ENCODE data around the gene AGTRAP.
A peak's percentile ranks its signal among the peaks of the same experiment; 100 is the strongest.

AGTRAP gene

DNA sequence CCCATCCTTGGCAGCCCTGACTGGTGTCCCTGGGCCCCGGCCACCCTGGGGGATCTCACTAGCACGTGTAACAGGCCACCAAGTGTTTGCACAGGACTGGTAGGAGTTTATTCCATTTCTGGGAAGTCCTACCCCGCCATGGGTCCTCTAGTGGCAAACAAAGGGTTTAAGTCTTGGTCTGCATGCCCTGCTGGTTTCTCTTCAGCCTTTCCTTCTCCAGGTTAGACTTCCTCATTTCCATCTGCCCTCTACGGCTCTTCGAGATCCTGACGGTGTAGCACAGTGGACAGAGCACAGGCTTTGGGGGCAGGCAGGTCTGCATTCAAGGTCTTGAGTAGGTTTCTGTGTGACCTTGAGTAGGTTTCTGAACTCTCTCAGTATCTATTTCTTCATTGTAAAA, 2.8 kb downstream of the AGTRAP start:
- Histone ChIP-seq H3K4me1 (ENCODE audit: control insufficient read depth, insufficient read depth, low read length) (peaks cover 3% of the 10 kb centered on the region; the same call in 1 of the 2 replicates), H3K4me3 (ENCODE audit: low read depth, low read length) (no peak overlapping the region), H3K9me3 (ENCODE audit: control insufficient read depth, insufficient read depth, low read depth, low read length) (no peaks in the 10 kb centered on the region), H3K36me3 (ENCODE audit: control insufficient read depth in 2 of 2, insufficient read depth in 1 of 2, low read length in 2 of 2) (no peaks in the 10 kb centered on the region), H3K27ac (ENCODE audit: extremely low read depth, low read depth, low read length) (no peak overlapping the region)
- TF ChIP-seq GLIS1 (tag by site-specific recombination; IDR thresholded peaks at IDR 0.05) (0 out of 2 replicates have a peak, but pooled peaks have one; percentile 16), SALL2 (tag by site-specific recombination; IDR thresholded peaks at IDR 0.05; ENCODE audit: borderline replicate concordance) (no peak), ZNF707 (tag by site-specific recombination; IDR thresholded peaks at IDR 0.05) (no peak), ZNF23 (tag by site-specific recombination; IDR thresholded peaks at IDR 0.05; ENCODE audit: borderline replicate concordance) (no peak), KLF1 (tag by site-specific recombination; IDR thresholded peaks at IDR 0.05) (no peak), ZBTB20 (tag by site-specific recombination; IDR thresholded peaks at IDR 0.05) (no peak)
- TF ChIP-seq, protein P1, sequence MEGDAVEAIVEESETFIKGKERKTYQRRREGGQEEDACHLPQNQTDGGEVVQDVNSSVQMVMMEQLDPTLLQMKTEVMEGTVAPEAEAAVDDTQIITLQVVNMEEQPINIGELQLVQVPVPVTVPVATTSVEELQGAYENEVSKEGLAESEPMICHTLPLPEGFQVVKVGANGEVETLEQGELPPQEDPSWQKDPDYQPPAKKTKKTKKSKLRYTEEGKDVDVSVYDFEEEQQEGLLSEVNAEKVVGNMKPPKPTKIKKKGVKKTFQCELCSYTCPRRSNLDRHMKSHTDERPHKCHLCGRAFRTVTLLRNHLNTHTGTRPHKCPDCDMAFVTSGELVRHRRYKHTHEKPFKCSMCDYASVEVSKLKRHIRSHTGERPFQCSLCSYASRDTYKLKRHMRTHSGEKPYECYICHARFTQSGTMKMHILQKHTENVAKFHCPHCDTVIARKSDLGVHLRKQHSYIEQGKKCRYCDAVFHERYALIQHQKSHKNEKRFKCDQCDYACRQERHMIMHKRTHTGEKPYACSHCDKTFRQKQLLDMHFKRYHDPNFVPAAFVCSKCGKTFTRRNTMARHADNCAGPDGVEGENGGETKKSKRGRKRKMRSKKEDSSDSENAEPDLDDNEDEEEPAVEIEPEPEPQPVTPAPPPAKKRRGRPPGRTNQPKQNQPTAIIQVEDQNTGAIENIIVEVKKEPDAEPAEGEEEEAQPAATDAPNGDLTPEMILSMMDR (tag by site-specific recombination; IDR thresholded peaks at IDR 0.05), result peak; percentile 9; the same call in 1 of the 2 replicates
- ChIA-PET POLR2A (no interaction called here), CTCF (no interaction called here)

DNA sequence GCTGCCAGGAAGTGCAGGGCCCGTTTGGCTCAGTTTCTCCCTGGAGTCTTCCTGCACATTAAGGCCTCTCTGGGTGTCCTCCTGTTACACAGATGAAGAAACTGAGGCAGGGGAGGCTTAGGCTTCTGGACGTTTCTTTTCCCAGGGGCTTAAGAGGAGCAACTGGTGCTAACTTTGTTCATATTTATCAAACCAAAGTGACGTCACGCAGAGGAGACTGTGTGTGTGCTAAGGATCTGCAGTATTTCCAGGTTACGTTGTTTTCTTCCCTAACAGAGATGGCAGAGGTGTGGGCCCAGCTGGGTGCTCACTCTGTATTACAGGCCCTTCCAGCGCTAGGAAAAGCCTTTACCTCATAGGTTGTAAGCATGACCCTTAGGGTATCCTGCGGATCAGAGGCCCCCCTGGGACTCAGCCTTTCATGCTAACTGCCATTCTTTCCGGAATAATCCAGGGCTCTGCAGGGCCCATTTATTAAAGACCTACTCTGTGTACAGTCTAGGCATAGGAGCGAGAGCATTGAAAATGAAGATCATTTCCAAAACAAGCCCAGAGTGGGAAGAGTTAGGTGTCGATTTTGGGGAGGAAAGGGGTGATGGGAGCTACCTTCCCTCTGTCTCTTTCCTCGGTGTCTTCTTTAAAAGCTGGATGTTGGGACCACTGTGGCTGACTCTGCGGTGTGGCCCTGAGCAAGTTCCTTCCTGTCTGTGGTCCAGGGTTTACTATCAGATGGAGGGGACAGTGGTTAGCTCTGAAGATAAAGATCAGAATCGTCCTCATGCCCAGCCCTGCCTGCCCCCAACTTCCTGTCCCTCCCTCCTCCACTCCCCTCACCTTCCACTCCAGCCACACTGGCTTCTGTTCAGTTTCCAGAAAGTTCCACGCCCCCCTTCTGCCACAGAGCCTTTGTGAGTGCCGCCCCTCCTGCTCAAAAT, 4.6 kb downstream of the AGTRAP start:
- peaks cover 3% of the 10 kb centered on the region; the same call in 1 of the 2 replicates for H3K4me1 ChIP-seq (ENCODE audit: control insufficient read depth, insufficient read depth, low read length)
- H3K4me3 ChIP-seq (ENCODE audit: low read depth, low read length), result no peak overlapping the region
- H3K27ac ChIP-seq (ENCODE audit: extremely low read depth, low read depth, low read length), result no peak overlapping the region
- ChIA-PET CTCF (interaction anchor here (0.6 to 1.7 kb wide), 4 partner anchors 21 to 420 kb away, joined by 3 to 4 read pairs (median 4); no protein-coding TSS in a partner anchor), POLR2A (no interaction called here)
- H3K36me3 ChIP-seq (ENCODE audit: control insufficient read depth in 2 of 2, insufficient read depth in 1 of 2, low read length in 2 of 2), result peaks cover 0 to 2% of the 10 kb centered on the region in 2 experiments; a peak in 1 of 3 replicates
- no peaks in the 10 kb centered on the region for H3K9me3 ChIP-seq (ENCODE audit: control insufficient read depth, insufficient read depth, low read depth, low read length)
- TF ChIP-seq SCRT2 (tag by site-specific recombination; IDR thresholded peaks at IDR 0.05) (peak; percentile 40; the same call in 1 of the 2 replicates), ZIC2 (tag by site-specific recombination; IDR thresholded peaks at IDR 0.05) (peak; percentile 30; the same call in 1 of the 2 replicates)
- TF ChIP-seq, protein P2, sequence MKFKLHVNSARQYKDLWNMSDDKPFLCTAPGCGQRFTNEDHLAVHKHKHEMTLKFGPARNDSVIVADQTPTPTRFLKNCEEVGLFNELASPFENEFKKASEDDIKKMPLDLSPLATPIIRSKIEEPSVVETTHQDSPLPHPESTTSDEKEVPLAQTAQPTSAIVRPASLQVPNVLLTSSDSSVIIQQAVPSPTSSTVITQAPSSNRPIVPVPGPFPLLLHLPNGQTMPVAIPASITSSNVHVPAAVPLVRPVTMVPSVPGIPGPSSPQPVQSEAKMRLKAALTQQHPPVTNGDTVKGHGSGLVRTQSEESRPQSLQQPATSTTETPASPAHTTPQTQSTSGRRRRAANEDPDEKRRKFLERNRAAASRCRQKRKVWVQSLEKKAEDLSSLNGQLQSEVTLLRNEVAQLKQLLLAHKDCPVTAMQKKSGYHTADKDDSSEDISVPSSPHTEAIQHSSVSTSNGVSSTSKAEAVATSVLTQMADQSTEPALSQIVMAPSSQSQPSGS (tag by site-specific recombination; IDR thresholded peaks at IDR 0.05; ENCODE audit: low read depth), result peak; percentile 38; the same call in 1 of the 2 replicates
- TF ChIP-seq, protein P3, sequence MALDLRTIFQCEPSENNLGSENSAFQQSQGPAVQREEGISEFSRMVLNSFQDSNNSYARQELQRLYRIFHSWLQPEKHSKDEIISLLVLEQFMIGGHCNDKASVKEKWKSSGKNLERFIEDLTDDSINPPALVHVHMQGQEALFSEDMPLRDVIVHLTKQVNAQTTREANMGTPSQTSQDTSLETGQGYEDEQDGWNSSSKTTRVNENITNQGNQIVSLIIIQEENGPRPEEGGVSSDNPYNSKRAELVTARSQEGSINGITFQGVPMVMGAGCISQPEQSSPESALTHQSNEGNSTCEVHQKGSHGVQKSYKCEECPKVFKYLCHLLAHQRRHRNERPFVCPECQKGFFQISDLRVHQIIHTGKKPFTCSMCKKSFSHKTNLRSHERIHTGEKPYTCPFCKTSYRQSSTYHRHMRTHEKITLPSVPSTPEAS (tag by site-specific recombination; IDR thresholded peaks at IDR 0.05), result no peak

DNA sequence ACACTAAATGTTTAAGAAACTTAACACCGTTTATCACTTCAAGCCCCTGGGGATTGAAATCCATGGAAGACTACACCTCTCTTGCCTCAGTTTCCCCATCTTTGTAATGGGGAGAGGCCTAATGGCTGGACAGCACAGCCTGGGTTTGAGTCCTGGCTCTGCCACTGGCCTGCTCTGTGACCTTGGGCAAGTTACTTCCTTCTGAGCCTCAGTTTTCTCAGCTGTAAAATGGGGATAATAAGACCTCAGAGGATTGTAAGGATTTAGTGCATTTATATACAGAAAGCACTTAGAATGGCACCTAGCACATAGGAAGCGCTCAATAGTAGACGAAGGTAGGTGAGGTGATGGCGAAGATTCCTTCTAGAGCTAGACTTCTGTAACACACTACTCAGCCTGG, 5.5 kb downstream of the AGTRAP start:
- Histone ChIP-seq H3K4me3 (ENCODE audit: low read depth, low read length) (no peak overlapping the region), H3K27ac (ENCODE audit: extremely low read depth, low read depth, low read length) (no peak overlapping the region), H3K36me3 (ENCODE audit: control insufficient read depth in 2 of 2, insufficient read depth in 1 of 2, low read length in 2 of 2) (peaks cover 0 to 12% of the 10 kb centered on the region in 2 experiments; a peak in 1 of 3 replicates), H3K4me1 (ENCODE audit: control insufficient read depth, insufficient read depth, low read length) (peaks cover 3% of the 10 kb centered on the region; the same call in 1 of the 2 replicates), H3K9me3 (ENCODE audit: control insufficient read depth, insufficient read depth, low read depth, low read length) (no peaks in the 10 kb centered on the region)
- ChIA-PET POLR2A (no interaction called here), CTCF (interaction anchor here (0.6 to 1.7 kb wide), 3 partner anchors 21 to 90 kb away, joined by 3 to 4 read pairs (median 3); no protein-coding TSS in a partner anchor)
- no peak for TF ChIP-seq ZNF140 (tag by site-specific recombination; IDR thresholded peaks at IDR 0.05)
- no peak for TF ChIP-seq ZNF169 (tag by site-specific recombination; IDR thresholded peaks at IDR 0.05)
- no peak for TF ChIP-seq ZNF48 (tag by site-specific recombination; IDR thresholded peaks at IDR 0.05)
- TF ChIP-seq ZNF626 (tag by site-specific recombination; IDR thresholded peaks at IDR 0.05), result no peak
- TF ChIP-seq, protein P4, sequence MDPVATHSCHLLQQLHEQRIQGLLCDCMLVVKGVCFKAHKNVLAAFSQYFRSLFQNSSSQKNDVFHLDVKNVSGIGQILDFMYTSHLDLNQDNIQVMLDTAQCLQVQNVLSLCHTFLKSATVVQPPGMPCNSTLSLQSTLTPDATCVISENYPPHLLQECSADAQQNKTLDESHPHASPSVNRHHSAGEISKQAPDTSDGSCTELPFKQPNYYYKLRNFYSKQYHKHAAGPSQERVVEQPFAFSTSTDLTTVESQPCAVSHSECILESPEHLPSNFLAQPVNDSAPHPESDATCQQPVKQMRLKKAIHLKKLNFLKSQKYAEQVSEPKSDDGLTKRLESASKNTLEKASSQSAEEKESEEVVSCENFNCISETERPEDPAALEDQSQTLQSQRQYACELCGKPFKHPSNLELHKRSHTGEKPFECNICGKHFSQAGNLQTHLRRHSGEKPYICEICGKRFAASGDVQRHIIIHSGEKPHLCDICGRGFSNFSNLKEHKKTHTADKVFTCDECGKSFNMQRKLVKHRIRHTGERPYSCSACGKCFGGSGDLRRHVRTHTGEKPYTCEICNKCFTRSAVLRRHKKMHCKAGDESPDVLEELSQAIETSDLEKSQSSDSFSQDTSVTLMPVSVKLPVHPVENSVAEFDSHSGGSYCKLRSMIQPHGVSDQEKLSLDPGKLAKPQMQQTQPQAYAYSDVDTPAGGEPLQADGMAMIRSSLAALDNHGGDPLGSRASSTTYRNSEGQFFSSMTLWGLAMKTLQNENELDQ (tag by site-specific recombination; IDR thresholded peaks at IDR 0.05; ENCODE audit: low read depth), result no peak
- no peak for TF ChIP-seq GFI1B (tag by site-specific recombination; IDR thresholded peaks at IDR 0.05)
- TF ChIP-seq, protein P5, sequence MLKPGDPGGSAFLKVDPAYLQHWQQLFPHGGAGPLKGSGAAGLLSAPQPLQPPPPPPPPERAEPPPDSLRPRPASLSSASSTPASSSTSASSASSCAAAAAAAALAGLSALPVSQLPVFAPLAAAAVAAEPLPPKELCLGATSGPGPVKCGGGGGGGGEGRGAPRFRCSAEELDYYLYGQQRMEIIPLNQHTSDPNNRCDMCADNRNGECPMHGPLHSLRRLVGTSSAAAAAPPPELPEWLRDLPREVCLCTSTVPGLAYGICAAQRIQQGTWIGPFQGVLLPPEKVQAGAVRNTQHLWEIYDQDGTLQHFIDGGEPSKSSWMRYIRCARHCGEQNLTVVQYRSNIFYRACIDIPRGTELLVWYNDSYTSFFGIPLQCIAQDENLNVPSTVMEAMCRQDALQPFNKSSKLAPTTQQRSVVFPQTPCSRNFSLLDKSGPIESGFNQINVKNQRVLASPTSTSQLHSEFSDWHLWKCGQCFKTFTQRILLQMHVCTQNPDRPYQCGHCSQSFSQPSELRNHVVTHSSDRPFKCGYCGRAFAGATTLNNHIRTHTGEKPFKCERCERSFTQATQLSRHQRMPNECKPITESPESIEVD (tag by site-specific recombination; IDR thresholded peaks at IDR 0.05), result no peak
- TF ChIP-seq ZNF354C (tag by site-specific recombination; IDR thresholded peaks at IDR 0.05; ENCODE audit: borderline replicate concordance, low read depth), result no peak
- no peak for TF ChIP-seq SETDB1 (IDR thresholded peaks at IDR 0.05; ENCODE audit: insufficient read length, low read length)
- no peak for TF ChIP-seq ZNF391 (tag by site-specific recombination; IDR thresholded peaks at IDR 0.05; ENCODE audit: borderline replicate concordance, low read depth)
